CD4-positive, CD25-positive, alpha-beta regulatory T cell (primary cell): ENCODE data around the gene WIPI1. TPM values are rescaled to one million over a fixed set of nuclear protein-coding genes. Genes with fewer than 3 reads are reported as not detected.

ENCODE experiments used
- ATAC-seq, 2 donors: fragments of 150-1000 bp; cut with Tn5 transposase; one replicate each; pipeline ENCODE4 v1.10.0; 2021; ENCODE audit warnings: low read depth in 2 of 2, moderate number of reproducible peaks in 2 of 2, moderate library complexity in 1 of 2
- DNase-seq, 3 donors: peaks; one replicate each; pipeline versions ENCODE4 v3.0.0 to v3.0.0-alpha.2; 2012 to 2022; ENCODE audit warnings: mixed read lengths in 1 of 3
- H3K27ac ChIP-seq: one replicate; pipeline ENCODE4 v1.7.0; 2013; ENCODE audit warnings: mild to moderate bottlenecking, low read length; ENCODE audit not compliant: insufficient read depth, poor library complexity, severe bottlenecking
- H3K27me3 ChIP-seq: one replicate; pipeline ENCODE4 v1.7.0; 2013; ENCODE audit warnings: low read length; ENCODE audit not compliant: control insufficient read depth, insufficient read depth
- H3K36me3 ChIP-seq: one replicate; pipeline ENCODE4 v1.7.0; 2013; ENCODE audit warnings: mild to moderate bottlenecking, low read length, moderate library complexity; ENCODE audit not compliant: control insufficient read depth, insufficient read depth
- H3K4me1 ChIP-seq: 2 replicates; pipeline ENCODE4 v1.7.0; 2013; ENCODE audit warnings: mild to moderate bottlenecking, low read length; ENCODE audit not compliant: insufficient read depth, control insufficient read depth, poor library complexity, severe bottlenecking
- H3K4me3 ChIP-seq: one replicate; pipeline ENCODE4 v1.7.0; 2013; ENCODE audit warnings: low read depth, mild to moderate bottlenecking, low read length, moderate library complexity
- H3K9me3 ChIP-seq, 2 experiments: 1 replicate in 1 of 2; 2 replicates in 1 of 2; pipeline ENCODE4 v1.7.0; 2013; ENCODE audit warnings: low read length in 2 of 2, mild to moderate bottlenecking in 1 of 2, moderate library complexity in 1 of 2; ENCODE audit not compliant: control insufficient read depth in 2 of 2
- H3K27ac Mint-ChIP-seq, 3 donors: one replicate each; pipeline ENCODE4 v1.8.0; 2020 to 2022; ENCODE audit warnings: mild to moderate bottlenecking in 3 of 3, mixed read lengths in 3 of 3, moderate library complexity in 2 of 3
- H3K27me3 Mint-ChIP-seq: one replicate; pipeline ENCODE4 v1.8.0; 2022; ENCODE audit warnings: mild to moderate bottlenecking, mixed read lengths
- H3K36me3 Mint-ChIP-seq: one replicate; pipeline ENCODE4 v1.8.0; 2020; ENCODE audit warnings: mixed read lengths
- H3K4me1 Mint-ChIP-seq, 4 donors: one replicate each; pipeline ENCODE4 v1.8.0; 2020 to 2022; ENCODE audit warnings: mixed read lengths in 4 of 4, mild to moderate bottlenecking in 1 of 4
- H3K4me3 Mint-ChIP-seq, 4 donors: one replicate each; pipeline ENCODE4 v1.8.0; 2020 to 2022; ENCODE audit warnings: mild to moderate bottlenecking in 4 of 4, mixed read lengths in 4 of 4, moderate library complexity in 3 of 4
- H3K9me3 Mint-ChIP-seq, 7 donors: one replicate each; pipeline ENCODE4 v1.8.0; 2020 to 2022; ENCODE audit warnings: mixed read lengths in 7 of 7, mild to moderate bottlenecking in 3 of 7, moderate library complexity in 2 of 7
- polyA plus RNA-seq, 4 donors: library from polyadenylated mRNA; unstranded; fragments of 300-500 nt; fragmentation: Illumina TruSeq; gene quantifications; one replicate each; pipeline ENCODE4 v1.2.3, GENCODE V29; 2021
- total RNA-seq: library from RNA; stranded (reverse); gene quantifications from one replicate; pipeline ENCODE4 v1.2.3, GENCODE V29; 2022

WIPI1 gene
- total and polyA plus RNA-seq, 5 donors from 2014 or later, result 2.5 to 5.9 (median 5.2) TPM

GRCh38 chr17:68468788-68469187 is 11.5 kb upstream of the WIPI1 start:
- Mint-ChIP-seq H3K4me1 (peaks cover 0 to 4% (median 0%) of the 10 kb centered on the region in 4 donors), H3K27ac (no peak overlapping the region), H3K4me3 (no peak overlapping the region), H3K36me3 (no peaks in the 10 kb centered on the region), H3K27me3 (peaks cover 46% of the 10 kb centered on the region), H3K9me3 (no peaks in the 10 kb centered on the region)
- Histone ChIP-seq H3K4me1 (no peaks in the 10 kb centered on the region), H3K9me3 (no peaks in the 10 kb centered on the region), H3K36me3 (no peaks in the 10 kb centered on the region), H3K27me3 (peaks cover 10% of the 10 kb centered on the region), H3K27ac (no peak overlapping the region), H3K4me3 (no peak overlapping the region)
- DNase-seq (no peak), ATAC-seq (no peak)

GRCh38 chr17:68468334-68468733 is 11.0 kb upstream of the WIPI1 start:
- Mint-ChIP-seq H3K36me3 (no peaks in the 10 kb centered on the region), H3K9me3 (no peaks in the 10 kb centered on the region), H3K4me1 (peaks cover 0 to 4% (median 0%) of the 10 kb centered on the region in 4 donors), H3K27ac (no peak overlapping the region), H3K27me3 (peaks cover 41% of the 10 kb centered on the region), H3K4me3 (peak overlapping the region in 1 of 4 donors; percentile 13)
- peaks cover 10% of the 10 kb centered on the region for H3K27me3 ChIP-seq
- H3K27ac ChIP-seq, result no peak overlapping the region
- no peak for ATAC-seq
- no peaks in the 10 kb centered on the region for H3K9me3 ChIP-seq
- no peaks in the 10 kb centered on the region for H3K36me3 ChIP-seq
- no peaks in the 10 kb centered on the region for H3K4me1 ChIP-seq
- H3K4me3 ChIP-seq, result no peak overlapping the region
- no peak for DNase-seq

- Histone ChIP-seq H3K9me3 (no peaks in the 10 kb centered on the region), H3K27me3 (peaks cover 3% of the 10 kb centered on the region), H3K4me1 (peaks cover 45% of the 10 kb centered on the region), H3K4me3 (no peak overlapping the region), H3K27ac (no peak overlapping the region), H3K36me3 (no peaks in the 10 kb centered on the region)
- H3K27ac Mint-ChIP-seq, result peak overlapping the region in 1 of 3 donors; percentile 3
- no peak for ATAC-seq
- peak overlapping the region in 1 of 4 donors; percentile 2 for H3K4me3 Mint-ChIP-seq
- no peaks in the 10 kb centered on the region for H3K36me3 Mint-ChIP-seq
- peaks cover 24 to 42% (median 34%) of the 10 kb centered on the region in 4 donors for H3K4me1 Mint-ChIP-seq
- DNase-seq, result no peak
- no peaks in the 10 kb centered on the region for H3K9me3 Mint-ChIP-seq
- peaks cover 18% of the 10 kb centered on the region for H3K27me3 Mint-ChIP-seq
These were observed 6.1 kb upstream of the WIPI1 start for GRCh38 chr17:68463211-68464019.

- Histone ChIP-seq H3K4me1 (peaks cover 53% of the 10 kb centered on the region), H3K4me3 (no peak overlapping the region), H3K27me3 (no peaks in the 10 kb centered on the region), H3K9me3 (no peaks in the 10 kb centered on the region), H3K27ac (no peak overlapping the region), H3K36me3 (no peaks in the 10 kb centered on the region)
- Mint-ChIP-seq H3K4me3 (peak overlapping the region in 2 of 4 donors; percentile 2 to 10), H3K36me3 (no peaks in the 10 kb centered on the region), H3K9me3 (no peaks in the 10 kb centered on the region), H3K27ac (peak overlapping the region in 2 of 3 donors; percentile 1 to 77), H3K4me1 (peaks cover 25 to 50% (median 39%) of the 10 kb centered on the region in 4 donors), H3K27me3 (peaks cover 10% of the 10 kb centered on the region)
- peak; percentile 77 to 78 for ATAC-seq
- peak; percentile 59 to 86 (median 74) for DNase-seq
These were observed 5.3 kb upstream of the WIPI1 start for GRCh38 chr17:68462381-68463210.

- peak overlapping the region; percentile 70 to 94 (median 90) for H3K27ac Mint-ChIP-seq
- Histone ChIP-seq H3K27ac (peak overlapping the region; percentile 43), H3K9me3 (no peaks in the 10 kb centered on the region), H3K36me3 (no peaks in the 10 kb centered on the region), H3K4me1 (peaks cover 59% of the 10 kb centered on the region), H3K27me3 (no peaks in the 10 kb centered on the region), H3K4me3 (no peak overlapping the region)
- H3K36me3 Mint-ChIP-seq, result no peaks in the 10 kb centered on the region
- H3K4me3 Mint-ChIP-seq, result peak overlapping the region in 2 of 4 donors; percentile 43 to 78
- H3K9me3 Mint-ChIP-seq, result no peaks in the 10 kb centered on the region
- peaks cover 25 to 56% (median 41%) of the 10 kb centered on the region in 4 donors for H3K4me1 Mint-ChIP-seq
- ATAC-seq (no peak), DNase-seq (peak in 1 of 3 donors; percentile 75)
- peaks cover 6% of the 10 kb centered on the region for H3K27me3 Mint-ChIP-seq
These were observed 4.3 kb upstream of the WIPI1 start for GRCh38 chr17:68461589-68461988.

GRCh38 chr17:68461122-68461539 is 3.8 kb upstream of the WIPI1 start:
- H3K4me3 Mint-ChIP-seq, result peak overlapping the region in 1 of 4 donors; percentile 38

GRCh38 chr17:68460715-68461114 is 3.4 kb upstream of the WIPI1 start:
- ATAC-seq (no peak), DNase-seq (peak in 2 of 3 donors; percentile 71 to 88)
- peak overlapping the region; percentile 77 for H3K27ac ChIP-seq
- H3K4me3 Mint-ChIP-seq, result peak overlapping the region; percentile 11 to 65 (median 43)
- H3K4me1 ChIP-seq, result peaks cover 62% of the 10 kb centered on the region
- H3K9me3 Mint-ChIP-seq, result no peaks in the 10 kb centered on the region
- H3K9me3 ChIP-seq, result no peaks in the 10 kb centered on the region
- peak overlapping the region; percentile 55 for H3K4me3 ChIP-seq
- H3K36me3 ChIP-seq, result no peaks in the 10 kb centered on the region
- peaks cover 21 to 62% (median 45%) of the 10 kb centered on the region in 4 donors for H3K4me1 Mint-ChIP-seq
- no peaks in the 10 kb centered on the region for H3K36me3 Mint-ChIP-seq
- H3K27me3 Mint-ChIP-seq, result no peaks in the 10 kb centered on the region
- no peaks in the 10 kb centered on the region for H3K27me3 ChIP-seq
- peak overlapping the region; percentile 12 to 94 (median 64) for H3K27ac Mint-ChIP-seq

More at GRCh38 chr17:68461122-68461539, 3.8 kb upstream of the WIPI1 start:
- peak overlapping the region; percentile 55 for H3K4me3 ChIP-seq
- no peaks in the 10 kb centered on the region for H3K27me3 ChIP-seq
- peaks cover 62% of the 10 kb centered on the region for H3K4me1 ChIP-seq
- no peaks in the 10 kb centered on the region for H3K36me3 ChIP-seq
- no peak for ATAC-seq
- Mint-ChIP-seq H3K4me1 (peaks cover 24 to 61% (median 43%) of the 10 kb centered on the region in 4 donors), H3K27ac (peak overlapping the region in 2 of 3 donors; percentile 70 to 94), H3K27me3 (peaks cover 3% of the 10 kb centered on the region), H3K9me3 (no peaks in the 10 kb centered on the region), H3K36me3 (no peaks in the 10 kb centered on the region)
- H3K27ac ChIP-seq, result peak overlapping the region; percentile 43
- peak in 1 of 3 donors; percentile 57 for DNase-seq
- H3K9me3 ChIP-seq, result no peaks in the 10 kb centered on the region
